GM13976 (cell line): ENCODE measurements around the gene HM13.

Experiments used
- DNase-seq: peaks from one replicate; pipeline ENCODE4 v3.0.0; 2012; ENCODE audit warnings: low spot score
- in situ Hi-C: fragments of 300-500 bp; cut with MboI; formaldehyde crosslinking; loops from one replicate; pipeline ENCODE4 v1.12.0; 2022; ENCODE audit warnings: low sequenced_read_pairs, mixed read lengths, inconsistent platforms; ENCODE audit not compliant: unreplicated experiment
- TF ChIP-seq, protein P1 (sequence below): IDR thresholded peaks from 2 replicates; pipeline ENCODE4 v1.5.1; 2012; ENCODE audit warnings: borderline replicate concordance, mild to moderate bottlenecking; ENCODE audit not compliant: insufficient read depth; ENCODE audit errors: extremely low read depth, missing control alignments, control extremely low read depth

Gene HM13

GRCh38 chr20:31489152-31489551, 25.1 kb upstream of the HM13 start:
- TF ChIP-seq, protein P1, sequence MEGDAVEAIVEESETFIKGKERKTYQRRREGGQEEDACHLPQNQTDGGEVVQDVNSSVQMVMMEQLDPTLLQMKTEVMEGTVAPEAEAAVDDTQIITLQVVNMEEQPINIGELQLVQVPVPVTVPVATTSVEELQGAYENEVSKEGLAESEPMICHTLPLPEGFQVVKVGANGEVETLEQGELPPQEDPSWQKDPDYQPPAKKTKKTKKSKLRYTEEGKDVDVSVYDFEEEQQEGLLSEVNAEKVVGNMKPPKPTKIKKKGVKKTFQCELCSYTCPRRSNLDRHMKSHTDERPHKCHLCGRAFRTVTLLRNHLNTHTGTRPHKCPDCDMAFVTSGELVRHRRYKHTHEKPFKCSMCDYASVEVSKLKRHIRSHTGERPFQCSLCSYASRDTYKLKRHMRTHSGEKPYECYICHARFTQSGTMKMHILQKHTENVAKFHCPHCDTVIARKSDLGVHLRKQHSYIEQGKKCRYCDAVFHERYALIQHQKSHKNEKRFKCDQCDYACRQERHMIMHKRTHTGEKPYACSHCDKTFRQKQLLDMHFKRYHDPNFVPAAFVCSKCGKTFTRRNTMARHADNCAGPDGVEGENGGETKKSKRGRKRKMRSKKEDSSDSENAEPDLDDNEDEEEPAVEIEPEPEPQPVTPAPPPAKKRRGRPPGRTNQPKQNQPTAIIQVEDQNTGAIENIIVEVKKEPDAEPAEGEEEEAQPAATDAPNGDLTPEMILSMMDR: no peak
- in situ Hi-C loops: no loop called here

GRCh38 chr20:31490752-31491151, 23.5 kb upstream of the HM13 start:
- TF ChIP-seq, protein P1: no peak
- in situ Hi-C loops: no loop called here

More at GRCh38 chr20:31489152-31489551, 25.1 kb upstream of the HM13 start:
- no peak for DNase-seq

DNA sequence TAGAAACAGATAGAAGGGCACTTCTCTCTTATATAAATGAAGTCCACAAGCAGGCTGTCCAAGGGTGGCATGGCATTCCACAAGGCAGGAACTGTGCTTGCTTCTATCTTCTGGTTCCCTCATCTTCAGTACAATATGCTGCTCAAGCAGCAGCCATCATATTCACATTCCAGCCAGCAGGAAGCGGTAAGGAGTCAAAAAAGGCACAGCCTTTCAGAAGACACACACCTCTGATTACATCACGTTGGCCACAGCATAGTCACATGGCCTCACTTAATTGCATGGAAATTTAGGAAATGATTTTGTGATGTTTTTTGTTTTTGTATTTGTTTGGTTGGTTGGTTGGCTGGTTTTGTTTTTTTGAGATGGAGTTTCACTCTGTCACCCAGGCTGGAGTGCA, 20.1 kb upstream of the HM13 start:
- DNase-seq: no peak
- TF ChIP-seq, protein P1: no peak
- in situ Hi-C loops: no loop called here

More at GRCh38 chr20:31490752-31491151, 23.5 kb upstream of the HM13 start:
- no peak for DNase-seq

GRCh38 chr20:31496761-31497295, 17.4 kb upstream of the HM13 start:
- in situ Hi-C loops: no loop called here
- TF ChIP-seq, protein P1: no peak
- no peak for DNase-seq

DNA sequence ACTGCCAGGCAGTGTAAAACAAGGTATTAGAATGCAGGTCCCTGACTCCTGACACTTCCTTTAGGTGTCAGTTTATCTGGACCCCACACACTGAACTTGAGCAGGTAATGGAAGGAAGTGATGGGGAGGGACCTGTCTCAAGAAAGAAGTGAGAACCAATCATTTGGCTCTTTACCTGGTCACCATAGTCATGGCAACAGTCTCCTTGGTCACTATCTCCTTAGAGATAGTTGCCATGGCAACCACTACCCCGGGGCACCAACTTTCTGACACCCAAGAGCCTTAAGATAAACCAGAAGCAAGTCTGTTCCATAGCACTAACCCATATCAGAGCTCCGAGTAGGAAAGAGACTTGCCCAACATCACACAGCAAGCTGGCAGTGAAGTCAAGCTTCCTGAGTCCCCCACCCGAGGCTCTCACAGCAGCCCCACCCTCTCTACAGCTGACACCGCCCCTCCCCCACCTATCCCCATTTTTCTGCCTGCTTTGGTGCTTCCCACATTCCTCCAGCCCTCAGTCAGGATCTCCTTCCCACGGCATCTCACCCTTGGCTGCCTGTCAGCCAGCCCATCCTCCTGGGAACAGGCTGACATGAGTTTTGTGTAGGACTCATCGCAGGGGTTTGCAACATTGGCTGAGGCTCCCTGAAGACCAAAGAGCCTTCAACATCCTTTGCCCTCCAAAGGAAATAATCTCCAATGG, 16.3 kb upstream of the HM13 start:
- in situ Hi-C loops: no loop called here
- TF ChIP-seq, protein P1: no peak
- no peak for DNase-seq

DNA sequence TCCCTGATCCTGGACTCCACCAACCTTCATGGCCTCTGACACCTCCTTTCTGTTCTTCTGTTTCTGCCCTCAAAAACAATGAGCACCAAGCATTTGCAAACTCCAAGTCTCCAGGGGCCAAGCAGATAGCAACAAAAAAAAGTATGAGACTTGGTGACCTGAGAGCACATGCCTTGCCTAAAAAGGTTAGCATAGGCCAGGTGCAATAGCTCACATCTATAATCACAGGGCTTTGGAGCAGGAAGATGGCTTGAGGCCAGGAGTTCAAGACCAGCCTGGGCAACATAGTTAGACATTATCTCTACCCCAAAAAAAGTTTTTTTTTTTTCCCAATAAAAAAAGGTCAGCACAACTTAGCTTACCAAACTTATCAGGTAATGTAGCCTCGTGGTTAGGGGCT, 13.7 kb upstream of the HM13 start:
- in situ Hi-C loops: loop anchor here (10.0 kb wide), 1 partner anchor 46 kb away; no protein-coding TSS in a partner anchor
- no peak for DNase-seq

More for the DNA sequence above, 13.7 kb upstream of the HM13 start:
- TF ChIP-seq, protein P1: no peak
